COLO668 (cell line): ENCODE results near the gene ZNF221.

Experiments used
- DNase-seq: peaks from one replicate; lab custom pipeline; 2025; ENCODE audit not compliant: unreplicated experiment; lab: John Stamatoyannopoulos, UW

ZNF221 gene

DNA sequence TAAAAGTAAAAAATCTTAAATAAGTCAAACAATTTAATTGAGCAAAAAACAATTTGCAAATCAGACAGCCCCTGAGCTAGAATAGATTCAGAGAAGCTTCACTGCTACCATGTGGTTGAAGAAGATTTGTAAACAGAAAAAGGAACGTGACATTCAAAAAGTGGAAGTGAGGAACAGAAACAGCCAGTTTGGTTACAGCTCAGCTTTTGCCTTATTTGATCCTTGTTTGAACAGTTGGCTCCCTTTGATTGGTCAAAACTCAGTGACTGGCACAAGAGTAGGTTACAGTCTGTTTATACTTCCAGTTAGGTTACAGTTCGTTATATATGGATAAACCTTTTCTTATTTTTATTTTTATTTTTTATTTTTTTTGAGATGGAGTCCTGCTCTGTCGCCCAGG is 5.8 kb downstream of the ZNF221 start:
- no peak for DNase-seq

DNA sequence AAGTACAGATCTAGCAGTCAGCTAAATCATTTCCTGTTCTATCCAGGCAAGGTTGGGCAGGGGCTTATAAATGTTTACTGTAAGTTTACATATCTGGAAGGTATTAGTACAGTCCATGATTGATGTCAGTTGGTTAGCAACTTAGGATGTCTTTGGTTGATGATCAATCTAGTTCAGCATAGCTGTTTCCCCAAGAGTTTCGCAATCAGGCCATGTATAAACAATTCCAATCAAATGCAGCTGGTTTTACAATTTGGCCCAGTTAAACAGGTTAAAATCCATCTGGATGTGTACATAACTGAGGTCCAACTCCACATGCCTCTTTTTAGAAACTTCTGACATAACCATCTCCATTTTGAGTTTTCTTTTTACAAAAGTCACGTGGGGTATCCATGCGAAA is 6.9 kb downstream of the ZNF221 start:
- DNase-seq, result no peak

DNA sequence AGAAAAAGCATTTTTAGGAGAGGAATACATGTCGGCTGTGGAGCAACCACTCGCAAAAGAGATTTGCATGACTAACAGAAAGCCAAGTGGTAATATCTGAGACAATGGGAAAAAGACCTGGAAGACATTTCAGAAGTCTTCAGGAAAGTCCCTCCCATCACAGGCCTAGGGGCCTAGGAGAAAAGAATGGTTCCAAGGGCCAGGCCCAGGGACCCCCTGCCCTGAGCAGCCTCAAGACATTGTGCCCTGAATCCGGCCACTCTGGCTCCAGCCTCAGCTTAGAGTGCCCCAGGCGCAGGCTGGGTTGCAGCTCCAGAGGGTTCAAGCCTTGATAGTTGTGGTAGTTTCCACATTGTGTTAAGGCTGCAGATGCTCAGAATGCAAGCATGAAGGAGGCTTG is 9.4 kb downstream of the ZNF221 start:
- no peak for DNase-seq

DNA sequence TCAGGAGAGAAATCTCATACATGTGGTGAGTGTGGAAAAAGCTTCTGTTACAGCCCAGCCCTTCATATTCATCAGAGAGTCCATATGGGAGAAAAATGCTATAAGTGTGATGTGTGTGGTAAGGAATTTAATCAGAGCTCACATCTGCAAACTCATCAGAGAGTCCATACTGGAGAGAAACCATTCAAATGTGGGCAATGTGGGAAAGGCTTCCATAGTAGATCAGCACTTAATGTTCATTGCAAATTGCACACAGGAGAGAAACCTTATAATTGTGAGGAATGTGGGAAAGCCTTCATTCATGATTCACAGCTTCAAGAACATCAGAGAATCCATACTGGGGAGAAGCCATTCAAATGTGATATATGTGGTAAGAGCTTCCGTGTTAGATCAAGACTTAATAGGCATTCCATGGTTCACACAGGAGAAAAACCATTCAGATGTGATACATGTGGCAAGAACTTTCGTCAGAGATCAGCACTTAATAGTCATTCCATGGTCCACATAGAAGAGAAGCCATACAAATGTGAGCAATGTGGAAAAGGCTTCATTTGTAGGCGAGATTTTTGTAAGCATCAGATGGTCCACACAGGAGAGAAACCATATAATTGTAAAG is 15.2 kb downstream of the ZNF221 start:
- no peak for DNase-seq

DNA sequence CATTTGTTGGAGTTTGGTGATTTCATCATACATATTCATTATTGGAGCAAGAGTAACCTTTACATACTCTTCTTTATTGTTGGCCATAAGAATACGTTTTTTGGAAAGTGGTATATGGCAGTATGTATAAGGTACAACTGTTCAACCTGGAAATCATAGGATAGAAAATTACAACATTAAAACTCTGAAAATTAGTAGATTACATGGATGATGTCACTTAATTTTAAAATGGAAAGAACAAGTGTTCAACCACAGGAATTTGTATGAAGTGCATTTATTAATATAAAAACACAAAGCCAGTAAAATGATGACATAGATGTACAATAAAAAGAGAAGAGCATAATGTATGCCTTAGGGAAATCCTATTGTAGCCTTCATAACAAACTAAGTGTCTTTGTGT is 25.7 kb downstream of the ZNF221 start:
- no peak for DNase-seq

DNA sequence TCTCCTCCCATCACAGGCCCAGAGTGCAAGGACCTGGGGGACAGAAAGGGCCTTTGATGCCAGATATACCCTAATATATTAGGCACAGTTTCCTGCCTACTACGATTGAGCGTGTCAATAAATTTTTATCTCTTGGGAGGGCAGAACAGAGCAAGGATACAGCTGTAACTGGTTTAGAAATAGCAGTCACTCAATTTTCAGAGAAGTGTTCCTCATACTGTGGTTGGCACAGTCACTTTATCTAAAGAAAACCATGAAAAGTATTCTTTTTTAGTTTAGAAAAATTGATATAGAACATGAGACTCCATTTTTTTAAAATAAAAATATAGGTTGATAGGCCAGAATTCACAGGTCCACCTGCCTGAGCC is 32.5 kb downstream of the ZNF221 start:
- DNase-seq, result no peak

DNA sequence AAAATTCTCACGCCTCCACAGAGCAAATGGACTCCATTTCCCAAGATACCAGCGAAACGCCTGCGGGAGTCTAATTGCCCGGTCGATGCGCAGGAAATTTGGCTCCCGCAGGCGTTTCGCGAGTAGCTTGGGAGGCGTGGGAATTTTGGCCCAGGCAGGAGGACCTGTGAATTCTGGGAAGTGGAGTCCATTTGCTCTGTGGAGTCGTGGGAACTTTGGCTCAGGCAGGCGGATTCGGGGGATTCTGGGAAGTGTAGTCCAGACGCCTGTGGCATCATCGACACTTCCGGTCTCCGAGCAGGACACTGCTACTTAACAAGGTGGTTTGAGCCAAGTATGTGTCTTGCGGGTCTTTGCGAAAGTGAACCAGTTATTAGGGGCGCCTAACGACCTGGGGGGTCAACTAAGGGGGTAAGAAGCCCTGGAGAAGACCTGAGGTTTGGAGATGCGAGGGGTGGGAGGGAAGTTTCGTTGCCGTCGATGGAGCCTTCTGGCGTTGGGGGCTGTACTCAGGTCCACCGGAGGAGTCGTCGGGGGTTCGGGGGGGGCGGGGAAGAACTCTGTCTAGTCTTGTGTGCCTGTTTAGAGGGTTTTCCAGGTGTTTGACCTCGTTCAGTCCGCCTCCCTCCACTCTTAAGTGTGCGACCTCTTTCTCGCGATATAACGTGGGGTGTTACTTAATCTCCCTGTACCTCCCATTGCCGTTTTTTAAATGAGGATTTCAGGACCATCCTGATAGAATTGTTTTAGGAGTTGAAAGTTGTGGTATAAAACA is 33.1 kb downstream of the ZNF221 start, which contains the start of gene ZNF155:
Gene ZNF155 (plus strand): TSS at position 277 of the 775 bp plus-strand sequence. CDS start 4,356 bp downstream, outside the sequence.
- DNase-seq, result peak; percentile 91

DNA sequence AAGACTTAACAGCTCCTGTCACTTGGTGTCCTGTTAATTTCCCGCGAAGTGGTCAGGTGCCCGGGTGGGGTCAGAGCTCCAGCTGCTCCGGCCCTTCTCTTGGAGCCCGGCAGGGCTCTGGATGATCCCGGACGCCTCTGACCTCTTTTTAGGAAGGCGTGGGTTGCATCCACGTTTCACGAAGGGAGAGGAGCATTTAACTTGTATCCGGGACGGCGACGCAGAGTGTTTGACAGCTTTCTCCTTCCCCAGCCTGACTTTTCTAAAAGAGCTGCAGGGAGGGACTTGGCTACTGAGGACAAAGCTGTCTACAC is 33.6 kb downstream of the ZNF221 start:
- peak; percentile 35 for DNase-seq

DNA sequence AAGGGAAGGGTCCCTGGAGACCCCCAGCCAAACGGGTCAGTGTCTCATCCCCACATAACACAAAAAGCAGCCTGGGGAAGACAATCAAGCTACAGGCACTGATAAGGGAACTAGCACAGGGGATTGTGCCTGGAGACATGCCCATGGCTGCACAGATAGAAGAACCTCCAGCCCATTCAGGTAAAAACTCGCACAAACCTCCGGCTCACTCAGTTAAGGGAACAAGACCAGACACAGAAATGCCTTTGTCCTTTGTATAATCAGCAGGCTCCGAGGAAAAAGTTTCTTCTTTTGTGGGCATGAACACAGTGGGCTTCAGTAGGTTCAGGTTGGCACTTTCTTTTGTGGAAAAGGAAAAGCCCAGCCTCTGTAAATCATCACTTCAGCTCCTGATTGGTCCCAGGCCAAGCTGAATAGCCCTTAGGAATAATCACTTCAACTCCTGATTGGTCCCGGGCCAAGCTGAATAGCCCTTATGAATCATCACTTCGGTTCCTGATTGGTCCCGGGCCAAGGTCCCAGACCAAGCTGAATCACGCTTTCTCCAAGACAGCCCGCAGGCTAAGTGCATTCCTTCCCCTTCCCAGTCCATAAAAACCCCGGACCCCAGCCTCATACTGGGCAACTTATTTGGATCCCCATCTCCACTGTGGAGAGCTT is 46.7 kb downstream of the ZNF221 start:
- no peak for DNase-seq

DNA sequence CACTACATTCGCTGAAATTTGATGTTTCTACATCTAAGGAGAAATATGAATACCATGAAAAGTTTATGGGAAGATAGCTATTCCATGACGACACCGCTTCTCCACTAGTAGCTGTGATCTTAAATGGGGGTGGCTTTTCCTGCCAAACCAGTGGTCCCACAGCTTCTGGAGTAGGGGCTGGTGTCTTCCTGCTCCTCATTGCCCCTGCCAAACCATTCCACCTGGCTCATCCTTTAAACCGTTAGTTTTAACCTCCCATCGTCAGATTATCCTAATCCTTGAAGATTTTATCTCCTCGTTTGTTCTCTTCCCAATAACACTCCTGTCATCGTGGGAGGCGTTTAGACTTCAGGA is 51.2 kb downstream of the ZNF221 start:
- DNase-seq, result no peak

DNA sequence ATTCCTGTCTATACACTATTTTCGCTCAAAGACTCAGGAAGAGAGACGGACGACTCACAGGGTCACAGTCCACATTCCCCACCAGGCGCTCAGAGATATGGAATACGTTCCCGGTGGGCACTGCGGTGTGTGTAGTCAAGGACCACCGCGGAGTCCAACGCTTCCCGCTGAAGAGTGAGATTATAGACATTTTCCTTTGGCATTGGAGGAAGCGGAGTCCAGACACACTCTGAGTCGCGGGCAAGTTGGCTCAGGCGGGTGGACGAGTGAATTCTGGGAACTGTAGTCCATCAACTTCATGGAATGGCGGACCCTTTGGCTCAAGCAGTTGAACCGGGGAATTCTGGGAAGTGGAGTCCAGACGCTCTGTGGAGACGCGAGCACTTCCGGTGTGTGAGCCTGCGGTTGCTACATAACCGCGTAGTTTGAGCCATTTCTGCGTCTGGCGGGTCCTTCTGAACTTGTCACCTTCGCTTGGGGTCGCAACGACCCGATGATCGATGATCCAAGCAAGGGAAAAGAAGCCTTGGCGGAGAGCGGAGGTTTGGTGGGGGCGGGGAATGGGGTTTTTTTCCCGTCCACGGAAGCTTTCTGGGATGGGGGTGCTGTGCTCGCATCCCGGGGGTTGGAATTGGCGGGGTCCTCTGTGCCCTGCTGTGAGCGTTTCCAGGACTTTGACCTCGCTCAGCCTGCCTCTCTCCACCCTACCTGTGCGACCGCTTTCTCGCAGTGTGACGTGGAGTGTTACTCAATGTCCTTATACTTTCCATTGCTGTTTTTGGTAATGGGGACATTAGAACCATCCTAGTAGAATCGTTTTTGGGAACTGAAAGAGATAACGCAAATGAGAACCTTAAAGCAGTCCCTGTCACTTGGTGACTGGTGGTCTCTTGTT is 51.8 kb downstream of the ZNF221 start, which contains the start of gene ZNF230:
Gene ZNF230 (plus strand): TSS at position 392 of the 895 bp plus-strand sequence. CDS start 4,122 bp downstream, outside the sequence.
- peak; percentile 90 for DNase-seq

DNA sequence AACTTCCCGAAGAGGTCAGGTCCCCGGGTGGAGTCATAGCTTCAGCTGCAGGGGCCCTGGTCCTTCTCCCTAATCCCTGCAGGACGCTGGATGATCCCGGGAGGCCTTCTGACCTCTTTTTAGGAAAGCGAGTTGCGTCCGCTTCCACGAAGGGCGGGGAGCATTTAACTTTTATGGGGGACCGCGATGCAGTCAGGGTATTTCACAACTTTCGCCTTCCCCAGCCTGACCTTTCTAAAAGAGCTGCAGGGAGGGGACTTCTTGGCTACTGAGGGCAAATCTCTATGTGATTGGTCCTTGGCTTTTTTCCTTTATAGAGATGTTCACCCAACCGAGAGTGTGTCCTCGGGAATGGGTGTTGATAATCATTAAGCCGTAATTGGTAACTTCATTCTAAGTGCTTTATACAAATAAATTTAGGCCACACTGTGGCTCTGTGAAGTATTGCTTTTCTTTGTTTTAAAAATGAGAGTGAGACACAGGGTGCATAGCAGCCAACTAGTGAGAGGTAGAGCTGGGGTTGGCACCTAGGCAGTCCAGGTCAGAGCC is 52.5 kb downstream of the ZNF221 start:
- no peak for DNase-seq

DNA sequence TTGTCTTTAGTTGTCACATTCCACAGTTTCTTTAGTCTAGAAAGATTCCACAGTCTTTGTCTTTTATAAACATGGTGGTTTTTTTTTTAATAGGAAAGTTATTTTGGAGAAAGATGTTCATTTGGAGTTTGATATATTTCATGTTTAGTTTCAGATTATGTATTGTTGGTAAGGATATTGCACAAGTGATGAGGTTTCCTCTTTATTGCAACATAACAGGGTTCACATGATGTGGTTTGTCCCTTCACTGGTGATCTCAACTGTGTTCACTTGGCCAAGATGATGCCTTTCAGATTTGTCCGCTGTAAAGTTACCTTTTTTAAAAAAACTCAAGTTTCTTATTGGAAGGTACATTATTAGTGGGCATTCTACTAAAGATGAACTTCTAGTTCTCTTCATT is 54.9 kb downstream of the ZNF221 start:
- no peak for DNase-seq

DNA sequence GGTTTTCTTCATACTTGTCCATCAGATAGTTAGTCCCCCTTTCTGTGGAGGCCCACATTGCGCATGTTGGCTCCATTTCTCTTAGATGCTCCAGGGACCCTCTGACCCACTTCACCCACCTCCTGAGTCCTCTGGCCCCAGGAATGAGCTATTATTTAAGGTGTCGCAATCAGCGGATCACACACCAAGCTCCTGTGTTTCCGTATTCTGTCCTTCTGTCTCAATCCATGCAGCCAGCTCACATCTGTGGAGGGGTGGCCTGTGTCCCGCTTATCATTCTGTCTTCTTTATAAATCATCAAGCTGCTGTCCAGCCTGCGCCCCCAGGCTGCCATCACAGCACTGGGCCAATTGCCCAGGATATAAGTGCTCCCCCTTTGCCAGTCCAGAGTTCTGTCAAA is 56.4 kb downstream of the ZNF221 start:
- no peak for DNase-seq

DNA sequence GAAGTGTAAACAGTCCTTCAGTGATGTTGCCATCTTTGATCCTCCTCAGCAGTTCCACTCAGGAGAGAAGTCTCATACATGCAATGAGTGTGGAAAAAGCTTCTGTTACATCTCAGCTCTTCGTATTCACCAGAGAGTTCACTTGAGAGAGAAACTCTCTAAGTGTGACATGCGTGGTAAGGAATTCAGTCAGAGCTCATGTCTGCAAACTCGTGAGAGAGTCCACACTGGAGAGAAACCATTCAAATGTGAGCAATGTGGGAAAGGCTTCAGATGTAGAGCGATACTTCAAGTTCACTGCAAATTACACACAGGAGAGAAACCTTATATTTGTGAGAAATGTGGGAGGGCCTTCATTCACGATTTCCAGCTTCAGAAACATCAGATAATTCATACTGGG is 59.4 kb downstream of the ZNF221 start:
- no peak for DNase-seq
